IPS-15b (cell line): ENCODE data around the gene RHBDD1.
"Not testable (repeated sequence)": the region's sequence is repeated elsewhere in the genome, so short reads cannot be mapped to it uniquely, and the experiment has no call there.

ENCODE experiments used
- H3K27me3 ChIP-seq: one replicate; pipeline ENCODE4 v1.6.1; 2013; ENCODE audit warnings: low read length; ENCODE audit not compliant: control insufficient read depth, insufficient read depth
- H3K36me3 ChIP-seq: one replicate; pipeline ENCODE4 v1.6.1; 2013; ENCODE audit warnings: low read length; ENCODE audit not compliant: control insufficient read depth, insufficient read depth
- H3K4me1 ChIP-seq: one replicate; pipeline ENCODE4 v1.6.1; 2013; ENCODE audit warnings: mild to moderate bottlenecking, low read length; ENCODE audit not compliant: control insufficient read depth, insufficient read depth
- H3K4me3 ChIP-seq: one replicate; pipeline ENCODE4 v1.5.1; 2013; ENCODE audit warnings: low read depth, low read length
- H3K9ac ChIP-seq: one replicate; pipeline ENCODE4 v1.6.1; 2013; ENCODE audit warnings: low read depth, mild to moderate bottlenecking, low read length
- H3K9me3 ChIP-seq: one replicate; pipeline ENCODE4 v1.6.1; 2013; ENCODE audit warnings: mild to moderate bottlenecking, low read length; ENCODE audit not compliant: control insufficient read depth, insufficient read depth

The RHBDD1 gene

GRCh38 chr2:226802573-226802972 lies 33.3 kb upstream of the RHBDD1 start:
- no peaks in the 10 kb centered on the region for H3K4me1 ChIP-seq

GRCh38 chr2:226803410-226803809 lies 32.4 kb upstream of the RHBDD1 start:
- no peak overlapping the region for H3K9ac ChIP-seq
- no peak overlapping the region for H3K4me3 ChIP-seq
- H3K27me3 ChIP-seq, result no peaks in the 10 kb centered on the region
- no peaks in the 10 kb centered on the region for H3K9me3 ChIP-seq
- H3K36me3 ChIP-seq, result no peaks in the 10 kb centered on the region
- no peaks in the 10 kb centered on the region for H3K4me1 ChIP-seq

More at GRCh38 chr2:226802573-226802972, 33.3 kb upstream of the RHBDD1 start:
- no peaks in the 10 kb centered on the region for H3K9me3 ChIP-seq
- no peak overlapping the region for H3K4me3 ChIP-seq
- H3K9ac ChIP-seq, result no peak overlapping the region
- peaks cover 3% of the 10 kb centered on the region for H3K36me3 ChIP-seq
- H3K27me3 ChIP-seq, result no peaks in the 10 kb centered on the region

DNA sequence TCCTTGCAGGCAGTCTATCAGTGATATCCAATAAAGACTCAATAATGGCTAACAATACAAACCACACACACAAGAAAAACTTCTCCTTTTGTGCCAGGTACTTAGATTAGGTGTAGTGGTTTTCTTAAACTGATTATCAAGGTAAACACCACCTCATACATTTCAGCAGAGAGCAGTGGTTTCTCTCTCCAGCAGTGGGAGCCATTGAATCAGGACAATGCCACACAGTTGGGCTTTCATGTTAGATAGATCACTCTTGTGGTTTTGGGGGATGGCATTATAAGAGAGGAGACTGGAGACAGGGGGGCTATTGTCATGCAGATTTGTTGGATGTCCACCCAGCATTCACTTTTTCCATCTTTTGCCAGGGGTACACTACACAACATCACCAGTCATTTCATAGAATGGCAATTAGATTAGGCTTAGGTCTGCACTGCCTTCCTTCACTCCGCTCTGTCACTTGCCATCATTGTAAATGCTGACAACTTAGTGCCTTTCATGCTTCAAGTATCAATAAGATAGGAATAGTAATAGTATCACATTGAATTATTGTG lies 22.6 kb upstream of the RHBDD1 start:
- H3K4me1 ChIP-seq, result peaks cover 4% of the 10 kb centered on the region
- no peak overlapping the region for H3K9ac ChIP-seq
- H3K4me3 ChIP-seq, result no peak overlapping the region

GRCh38 chr2:226818930-226819329 lies 16.9 kb upstream of the RHBDD1 start:
- no peaks in the 10 kb centered on the region for H3K36me3 ChIP-seq
- H3K9me3 ChIP-seq, result no peaks in the 10 kb centered on the region
- H3K4me3 ChIP-seq, result no peak overlapping the region
- H3K27me3 ChIP-seq, result no peaks in the 10 kb centered on the region
- H3K9ac ChIP-seq, result no peak overlapping the region
- H3K4me1 ChIP-seq, result no peaks in the 10 kb centered on the region

More for the DNA sequence above, 22.6 kb upstream of the RHBDD1 start:
- Histone ChIP-seq H3K36me3 (no peaks in the 10 kb centered on the region), H3K9me3 (no peaks in the 10 kb centered on the region), H3K27me3 (no peaks in the 10 kb centered on the region)

GRCh38 chr2:226825056-226825455 lies 10.8 kb upstream of the RHBDD1 start:
- Histone ChIP-seq H3K9ac (no peak overlapping the region), H3K36me3 (no peaks in the 10 kb centered on the region), H3K27me3 (no peaks in the 10 kb centered on the region), H3K4me3 (no peak overlapping the region), H3K9me3 (no peaks in the 10 kb centered on the region), H3K4me1 (no peaks in the 10 kb centered on the region)

DNA sequence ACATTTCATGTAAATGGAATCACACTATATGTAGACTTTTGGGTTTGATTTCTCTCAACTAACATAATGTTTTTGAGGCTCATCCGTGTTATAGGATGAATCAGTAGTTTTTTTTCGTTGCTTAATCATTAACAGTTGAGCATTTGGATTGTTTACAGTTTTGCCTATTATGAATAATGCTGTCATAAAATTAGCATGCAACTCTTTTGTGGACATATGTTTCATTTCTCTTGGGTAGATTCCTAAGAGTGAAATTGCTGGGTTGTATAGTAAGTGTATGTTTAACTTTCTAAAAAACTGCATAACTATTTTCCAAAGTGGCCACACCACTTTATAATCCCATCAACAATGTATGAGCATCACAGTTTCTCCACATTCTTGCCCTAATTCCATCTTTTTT lies 7.7 kb upstream of the RHBDD1 start:
- Histone ChIP-seq H3K4me1 (no peaks in the 10 kb centered on the region), H3K4me3 (no peak overlapping the region), H3K36me3 (no peaks in the 10 kb centered on the region), H3K27me3 (no peaks in the 10 kb centered on the region), H3K9me3 (no peaks in the 10 kb centered on the region), H3K9ac (no peak overlapping the region)

- no peaks in the 10 kb centered on the region for H3K4me1 ChIP-seq
- H3K27me3 ChIP-seq, result no peaks in the 10 kb centered on the region
- H3K36me3 ChIP-seq, result no peaks in the 10 kb centered on the region
- no peak overlapping the region for H3K9ac ChIP-seq
- no peak overlapping the region for H3K4me3 ChIP-seq
- H3K9me3 ChIP-seq, result no peaks in the 10 kb centered on the region
Observed at GRCh38 chr2:226829721-226830631, 5.9 kb upstream of the RHBDD1 start.

DNA sequence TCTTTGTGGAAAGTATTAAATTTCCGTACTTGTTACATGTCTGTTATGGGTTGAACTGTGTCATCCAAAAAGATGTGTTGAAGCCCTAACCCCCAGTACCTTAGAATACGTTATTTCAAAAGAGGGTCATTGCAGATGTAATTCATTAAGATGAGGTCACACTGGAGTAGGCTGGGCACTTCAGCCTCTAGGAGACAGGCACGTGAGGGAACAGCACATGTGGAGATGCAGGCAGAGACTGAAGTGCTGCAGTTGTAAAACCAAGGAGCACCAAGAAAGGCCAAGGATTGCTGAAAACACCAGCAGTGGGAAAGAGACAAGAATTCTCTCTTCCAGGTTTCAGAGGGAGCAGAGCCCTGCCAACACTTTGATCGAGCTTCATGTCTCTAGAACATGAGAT lies 4.6 kb upstream of the RHBDD1 start:
- Histone ChIP-seq H3K9me3 (no peaks in the 10 kb centered on the region), H3K9ac (no peak overlapping the region), H3K4me3 (no peak overlapping the region), H3K36me3 (no peaks in the 10 kb centered on the region), H3K27me3 (no peaks in the 10 kb centered on the region), H3K4me1 (no peaks in the 10 kb centered on the region)

DNA sequence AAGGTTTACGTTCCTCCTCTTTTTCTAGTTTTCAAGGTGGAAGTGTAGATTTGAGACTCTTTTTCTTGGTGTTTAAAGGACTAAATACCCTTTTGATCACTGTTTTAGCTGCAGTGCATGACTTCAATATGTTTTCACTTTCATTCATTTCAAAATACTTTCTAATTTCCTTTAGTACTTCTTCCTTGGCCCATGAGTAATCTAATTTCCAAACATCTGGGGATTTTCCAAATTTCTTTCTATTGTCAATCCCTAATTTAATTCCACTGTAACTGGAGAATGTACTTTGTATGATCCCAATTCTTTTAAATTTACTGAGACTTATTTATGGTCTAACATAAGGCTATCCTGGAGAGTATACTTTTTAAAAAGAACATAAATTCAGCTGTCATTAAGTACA lies 3.8 kb upstream of the RHBDD1 start:
- no peaks in the 10 kb centered on the region for H3K27me3 ChIP-seq
- H3K9ac ChIP-seq, result no peak overlapping the region

DNA sequence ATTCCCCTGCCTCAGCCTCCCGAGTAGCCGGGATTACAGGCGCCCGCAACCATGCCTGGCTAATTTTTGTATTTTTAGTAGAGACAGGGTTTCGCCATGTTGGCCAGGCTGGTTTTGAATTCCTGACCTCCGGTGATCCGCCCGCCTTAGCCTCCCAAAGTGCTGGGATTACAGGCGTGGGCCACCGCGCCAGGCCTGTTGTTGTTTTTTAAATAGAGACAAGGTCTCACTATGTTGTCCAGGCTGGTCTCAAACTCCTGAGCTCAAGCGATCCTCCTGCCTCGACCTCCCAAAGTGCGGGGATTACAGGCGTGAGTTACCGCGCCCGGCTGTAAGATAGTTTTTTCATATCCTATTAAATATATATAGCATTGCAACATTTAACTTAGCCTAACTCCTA lies 974 bp upstream of the RHBDD1 start:
- H3K9ac ChIP-seq, H3K36me3 ChIP-seq, H3K9me3 ChIP-seq, H3K27me3 ChIP-seq, H3K4me1 ChIP-seq: not testable (repeated sequence)
- H3K4me3 ChIP-seq, result peak overlapping the region; percentile 68

More for the DNA sequence above, 3.8 kb upstream of the RHBDD1 start:
- Histone ChIP-seq H3K4me1 (no peaks in the 10 kb centered on the region), H3K9me3 (no peaks in the 10 kb centered on the region), H3K4me3 (no peak overlapping the region), H3K36me3 (no peaks in the 10 kb centered on the region)

DNA sequence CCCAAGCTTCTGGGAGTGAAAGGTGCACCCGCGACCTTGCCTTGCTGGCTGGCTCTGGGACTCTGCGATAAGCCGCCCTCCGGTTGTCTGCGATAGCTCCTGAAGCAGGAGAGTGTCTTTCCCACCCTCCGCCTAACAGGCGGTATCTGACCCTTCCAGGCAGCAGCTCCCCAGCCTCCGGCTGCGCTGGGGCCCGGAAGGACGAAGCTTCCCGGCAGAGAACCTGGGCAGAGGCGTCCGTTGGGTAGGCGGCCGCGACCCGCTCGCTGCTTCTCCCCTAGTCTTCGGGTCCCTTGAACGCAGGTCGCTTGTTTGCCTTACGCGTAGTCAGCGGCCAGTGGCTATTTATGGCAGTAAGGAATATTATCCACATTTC lies 446 bp upstream of the RHBDD1 start:
- Histone ChIP-seq H3K9me3 (no peaks in the 10 kb centered on the region), H3K4me3 (peak overlapping the region; percentile 68), H3K27me3 (no peaks in the 10 kb centered on the region), H3K4me1 (no peaks in the 10 kb centered on the region), H3K9ac (peak overlapping the region; percentile 74), H3K36me3 (no peaks in the 10 kb centered on the region)

DNA sequence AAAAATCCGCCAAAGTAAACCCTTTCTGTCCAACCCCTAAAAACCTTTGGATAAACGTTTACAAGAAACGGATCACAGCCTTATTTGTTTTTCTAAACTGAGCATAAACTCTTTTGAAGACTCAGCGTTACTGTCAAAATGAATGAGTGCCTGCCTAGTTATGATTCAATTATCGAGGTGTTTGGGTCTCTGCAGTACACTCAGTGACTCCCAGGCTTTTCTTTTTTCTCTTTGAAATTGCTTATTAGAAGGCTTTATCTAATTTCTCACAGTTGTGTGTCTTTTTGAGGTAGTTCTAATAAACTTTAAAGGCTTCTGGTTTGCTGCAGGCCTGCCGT lies 663 bp downstream of the RHBDD1 start:
- H3K4me1 ChIP-seq, result no peaks in the 10 kb centered on the region
- peak overlapping the region; percentile 68 for H3K4me3 ChIP-seq
- no peaks in the 10 kb centered on the region for H3K9me3 ChIP-seq
- H3K27me3 ChIP-seq, result no peaks in the 10 kb centered on the region
- no peaks in the 10 kb centered on the region for H3K36me3 ChIP-seq
- peak overlapping the region; percentile 77 for H3K9ac ChIP-seq
